SK-N-SH treated with all-trans-retinoic acid at 6 μM for 48 hours (cell line): ENCODE measurements around the gene RAB6A.

Source experiments
- ATAC-seq: fragments of 200-7000 bp; cut with Tn5 transposase; 3 replicates; pipeline ENCODE4 v1.9.1; 2020; ENCODE audit warnings: mild to moderate bottlenecking, moderate library complexity
- ARNTL ChIP-seq: fragments of 450-650 bp; formaldehyde crosslinking; IDR thresholded peaks from 2 replicates; pipeline ENCODE4 v1.5.0; 2020; ENCODE audit warnings: low read depth, mild to moderate bottlenecking, moderate library complexity, borderline replicate concordance
- BACH2 ChIP-seq: fragments of 250-450 bp; sonication (Bioruptor Pico); IDR thresholded peaks from 2 replicates; pipeline ENCODE4 v1.9.0; 2021; ENCODE audit warnings: mild to moderate bottlenecking, borderline replicate concordance
- CSDC2 ChIP-seq: fragments of 250-450 bp; sonication (Bioruptor Pico); IDR thresholded peaks from 2 replicates; pipeline ENCODE4 v1.5.0; 2020; ENCODE audit warnings: mild to moderate bottlenecking, moderate library complexity
- ESRRG ChIP-seq: fragments of 250-450 bp; sonication (Bioruptor Pico); IDR thresholded peaks from 2 replicates; pipeline ENCODE4 v1.6.1; 2021; ENCODE audit warnings: mild to moderate bottlenecking
- GLIS3 ChIP-seq: fragments of 250-450 bp; sonication (Bioruptor Pico); IDR thresholded peaks from 2 replicates; pipeline ENCODE4 v1.5.0; 2020; ENCODE audit warnings: mild to moderate bottlenecking, moderate library complexity
- ISL1 ChIP-seq: fragments of 250-450 bp; sonication (Bioruptor Pico); IDR thresholded peaks from 2 replicates; pipeline ENCODE4 v2.1.2; 2022; ENCODE audit warnings: mild to moderate bottlenecking, moderate library complexity
- OSR1 ChIP-seq: fragments of 250-450 bp; sonication (Bioruptor Pico); IDR thresholded peaks from 2 replicates; pipeline ENCODE4 v1.8.0; 2022; ENCODE audit warnings: moderate library complexity, mild to moderate bottlenecking, inconsistent platforms
- POU6F1 ChIP-seq: fragments of 250-450 bp; sonication (Bioruptor Pico); IDR thresholded peaks from 2 replicates; pipeline ENCODE4 v1.8.0; 2021; ENCODE audit warnings: low read depth, mild to moderate bottlenecking, moderate library complexity, borderline replicate concordance
- PPARA ChIP-seq: fragments of 250-450 bp; sonication (Bioruptor Pico); IDR thresholded peaks from 2 replicates; pipeline ENCODE4 v1.5.0; 2020; ENCODE audit warnings: mild to moderate bottlenecking, borderline replicate concordance
- RARB ChIP-seq: fragments of 250-450 bp; sonication (Bioruptor Pico); IDR thresholded peaks from 2 replicates; pipeline ENCODE4 v1.8.0; 2021; ENCODE audit warnings: mild to moderate bottlenecking, moderate library complexity
- SNAI2 ChIP-seq: fragments of 250-450 bp; sonication (Bioruptor Pico); IDR thresholded peaks from 2 replicates; pipeline ENCODE4 v1.5.0; 2020; ENCODE audit warnings: mild to moderate bottlenecking, moderate library complexity
- TCF4 ChIP-seq: fragments of 250-450 bp; sonication (Bioruptor Pico); IDR thresholded peaks from 2 replicates; pipeline ENCODE4 v1.8.0; 2021; ENCODE audit warnings: mild to moderate bottlenecking, moderate library complexity, borderline replicate concordance
- TOX ChIP-seq: fragments of 250-450 bp; sonication (Bioruptor Pico); IDR thresholded peaks from 2 replicates; pipeline ENCODE4 v1.8.0; 2021; ENCODE audit warnings: mild to moderate bottlenecking, moderate library complexity, borderline replicate concordance
- ZC3H10 ChIP-seq: fragments of 250-450 bp; sonication (Bioruptor Pico); IDR thresholded peaks from 2 replicates; pipeline ENCODE4 v1.5.1; 2021; ENCODE audit warnings: mild to moderate bottlenecking, moderate library complexity
- ZFP3 ChIP-seq: fragments of 250-450 bp; sonication (Bioruptor Pico); IDR thresholded peaks from 2 replicates; pipeline ENCODE4 v1.5.0; 2020; ENCODE audit warnings: mild to moderate bottlenecking, moderate library complexity
- ZNF565 ChIP-seq: fragments of 450-650 bp; formaldehyde crosslinking; conservative IDR thresholded peaks from 2 replicates; pipeline ENCODE4 v1.5.0; 2020; ENCODE audit warnings: low read depth, mild to moderate bottlenecking, moderate library complexity
- ZNF70 ChIP-seq: fragments of 450-650 bp; formaldehyde crosslinking; IDR thresholded peaks from 2 replicates; pipeline ENCODE4 v1.5.0; 2020; ENCODE audit warnings: mild to moderate bottlenecking, moderate library complexity
- ZNF8 ChIP-seq: fragments of 450-650 bp; formaldehyde crosslinking; IDR thresholded peaks from 2 replicates; pipeline ENCODE4 v1.5.0; 2020; ENCODE audit warnings: mild to moderate bottlenecking, moderate library complexity
- TF ChIP-seq, protein P1 (sequence below): fragments of 250-450 bp; sonication (Bioruptor Pico); IDR thresholded peaks from 2 replicates; pipeline ENCODE4 v1.5.1; 2020; ENCODE audit warnings: low read depth, mild to moderate bottlenecking, moderate library complexity
- TF ChIP-seq, protein P2 (sequence below): fragments of 250-450 bp; sonication (Bioruptor Pico); IDR thresholded peaks from 2 replicates; pipeline ENCODE4 v1.5.1; 2021; ENCODE audit warnings: mild to moderate bottlenecking, moderate library complexity
- TF ChIP-seq, protein P3 (sequence below): fragments of 250-450 bp; sonication (Bioruptor Pico); IDR thresholded peaks from 2 replicates; pipeline ENCODE4 v1.8.0; 2020; ENCODE audit warnings: mild to moderate bottlenecking, moderate library complexity, borderline replicate concordance

Gene RAB6A

DNA sequence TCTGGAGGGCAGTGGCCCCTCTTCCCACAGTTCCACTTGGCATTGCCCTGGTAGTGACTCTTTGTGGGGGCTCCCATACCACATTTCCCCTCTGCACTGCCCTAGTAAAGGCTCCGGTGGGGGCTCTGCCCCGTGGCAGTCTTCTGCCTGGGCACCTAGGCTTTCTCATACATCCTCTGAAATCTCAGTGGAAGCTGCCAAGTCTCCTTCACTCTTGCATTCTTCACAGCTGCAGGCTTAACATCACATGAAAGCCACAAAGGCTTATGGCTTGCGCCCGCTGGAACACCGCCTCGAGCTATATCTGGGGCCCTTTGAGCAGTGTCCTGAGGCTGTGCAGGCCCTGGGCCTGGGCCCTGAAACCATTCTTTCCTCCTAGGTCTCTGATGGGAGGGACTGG lies 89.2 kb downstream of the RAB6A start:
- TF ChIP-seq BACH2 (CRISPR knock-in tag), result no peak
- TF ChIP-seq, protein P1, sequence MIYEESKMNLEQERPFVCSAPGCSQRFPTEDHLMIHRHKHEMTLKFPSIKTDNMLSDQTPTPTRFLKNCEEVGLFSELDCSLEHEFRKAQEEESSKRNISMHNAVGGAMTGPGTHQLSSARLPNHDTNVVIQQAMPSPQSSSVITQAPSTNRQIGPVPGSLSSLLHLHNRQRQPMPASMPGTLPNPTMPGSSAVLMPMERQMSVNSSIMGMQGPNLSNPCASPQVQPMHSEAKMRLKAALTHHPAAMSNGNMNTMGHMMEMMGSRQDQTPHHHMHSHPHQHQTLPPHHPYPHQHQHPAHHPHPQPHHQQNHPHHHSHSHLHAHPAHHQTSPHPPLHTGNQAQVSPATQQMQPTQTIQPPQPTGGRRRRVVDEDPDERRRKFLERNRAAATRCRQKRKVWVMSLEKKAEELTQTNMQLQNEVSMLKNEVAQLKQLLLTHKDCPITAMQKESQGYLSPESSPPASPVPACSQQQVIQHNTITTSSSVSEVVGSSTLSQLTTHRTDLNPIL (CRISPR knock-in tag), result no peak
- TF ChIP-seq GLIS3 (CRISPR knock-in tag), result no peak
- TF ChIP-seq ISL1 (CRISPR knock-in tag), result no peak
- TF ChIP-seq, protein P2, sequence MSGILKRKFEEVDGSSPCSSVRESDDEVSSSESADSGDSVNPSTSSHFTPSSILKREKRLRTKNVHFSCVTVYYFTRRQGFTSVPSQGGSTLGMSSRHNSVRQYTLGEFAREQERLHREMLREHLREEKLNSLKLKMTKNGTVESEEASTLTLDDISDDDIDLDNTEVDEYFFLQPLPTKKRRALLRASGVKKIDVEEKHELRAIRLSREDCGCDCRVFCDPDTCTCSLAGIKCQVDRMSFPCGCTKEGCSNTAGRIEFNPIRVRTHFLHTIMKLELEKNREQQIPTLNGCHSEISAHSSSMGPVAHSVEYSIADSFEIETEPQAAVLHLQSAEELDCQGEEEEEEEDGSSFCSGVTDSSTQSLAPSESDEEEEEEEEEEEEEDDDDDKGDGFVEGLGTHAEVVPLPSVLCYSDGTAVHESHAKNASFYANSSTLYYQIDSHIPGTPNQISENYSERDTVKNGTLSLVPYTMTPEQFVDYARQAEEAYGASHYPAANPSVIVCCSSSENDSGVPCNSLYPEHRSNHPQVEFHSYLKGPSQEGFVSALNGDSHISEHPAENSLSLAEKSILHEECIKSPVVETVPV (CRISPR knock-in tag), result no peak
- no peak for TF ChIP-seq SNAI2
- no peak for TF ChIP-seq ZNF565 (CRISPR knock-in tag)
- TF ChIP-seq CSDC2, result no peak
- TF ChIP-seq PPARA, result no peak
- TF ChIP-seq ZC3H10 (CRISPR knock-in tag), result no peak
- TF ChIP-seq ESRRG (CRISPR knock-in tag), result no peak
- no peak for TF ChIP-seq TOX (CRISPR knock-in tag)
- TF ChIP-seq, all 23 proteins: peak for 0
- ATAC-seq, result no peak

DNA sequence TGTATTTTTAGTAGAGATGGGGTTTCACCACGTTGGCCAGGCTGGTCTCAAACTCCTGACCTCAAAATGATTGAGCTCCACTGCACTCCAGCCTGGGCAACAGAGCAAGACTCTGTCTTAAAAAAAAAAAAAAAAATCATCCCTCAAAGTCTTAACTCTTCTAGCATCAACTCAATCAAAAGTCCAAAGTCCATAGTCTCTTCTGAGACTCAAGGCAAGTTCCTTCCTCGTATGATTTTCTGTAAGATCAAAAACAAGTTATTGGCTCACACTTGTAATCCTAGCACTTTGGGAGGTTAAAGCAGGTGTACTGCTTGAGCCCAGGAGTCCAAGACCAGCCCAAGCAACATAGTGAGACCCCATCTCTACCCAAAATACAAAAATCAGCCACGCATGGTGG lies 90.1 kb downstream of the RAB6A start:
- ATAC-seq, result no peak
- TF ChIP-seq SNAI2 (no peak), POU6F1 (CRISPR knock-in tag) (no peak), ZNF565 (CRISPR knock-in tag) (no peak), ISL1 (CRISPR knock-in tag) (no peak), RARB (CRISPR knock-in tag) (no peak), TCF4 (CRISPR knock-in tag) (no peak), ZNF8 (no peak), BACH2 (CRISPR knock-in tag) (no peak)
- TF ChIP-seq, protein P2 (CRISPR knock-in tag), result no peak
- TF ChIP-seq, protein P1 (CRISPR knock-in tag), result no peak
- TF ChIP-seq, protein P3, sequence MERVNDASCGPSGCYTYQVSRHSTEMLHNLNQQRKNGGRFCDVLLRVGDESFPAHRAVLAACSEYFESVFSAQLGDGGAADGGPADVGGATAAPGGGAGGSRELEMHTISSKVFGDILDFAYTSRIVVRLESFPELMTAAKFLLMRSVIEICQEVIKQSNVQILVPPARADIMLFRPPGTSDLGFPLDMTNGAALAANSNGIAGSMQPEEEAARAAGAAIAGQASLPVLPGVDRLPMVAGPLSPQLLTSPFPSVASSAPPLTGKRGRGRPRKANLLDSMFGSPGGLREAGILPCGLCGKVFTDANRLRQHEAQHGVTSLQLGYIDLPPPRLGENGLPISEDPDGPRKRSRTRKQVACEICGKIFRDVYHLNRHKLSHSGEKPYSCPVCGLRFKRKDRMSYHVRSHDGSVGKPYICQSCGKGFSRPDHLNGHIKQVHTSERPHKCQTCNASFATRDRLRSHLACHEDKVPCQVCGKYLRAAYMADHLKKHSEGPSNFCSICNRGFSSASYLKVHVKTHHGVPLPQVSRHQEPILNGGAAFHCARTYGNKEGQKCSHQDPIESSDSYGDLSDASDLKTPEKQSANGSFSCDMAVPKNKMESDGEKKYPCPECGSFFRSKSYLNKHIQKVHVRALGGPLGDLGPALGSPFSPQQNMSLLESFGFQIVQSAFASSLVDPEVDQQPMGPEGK (CRISPR knock-in tag), result no peak

- TF ChIP-seq ARNTL (CRISPR knock-in tag) (no peak), BACH2 (CRISPR knock-in tag) (no peak), RARB (CRISPR knock-in tag) (no peak), ESRRG (CRISPR knock-in tag) (no peak), ZNF70 (CRISPR knock-in tag) (no peak), OSR1 (no peak), ZNF8 (no peak), ZFP3 (no peak), SNAI2 (no peak), ZNF565 (CRISPR knock-in tag) (no peak)
- TF ChIP-seq, protein P2 (CRISPR knock-in tag), result no peak
- TF ChIP-seq, protein P3 (CRISPR knock-in tag), result no peak
- TF ChIP-seq, protein P1 (CRISPR knock-in tag), result no peak
- TF ChIP-seq, all 23 proteins: peak for 0
- ATAC-seq, result no peak
Observed at GRCh38 chr11:73667891-73668290, 93.0 kb downstream of the RAB6A start.
